Measurements from ENCODE around the gene NELL1.

Gene NELL1

DNA sequence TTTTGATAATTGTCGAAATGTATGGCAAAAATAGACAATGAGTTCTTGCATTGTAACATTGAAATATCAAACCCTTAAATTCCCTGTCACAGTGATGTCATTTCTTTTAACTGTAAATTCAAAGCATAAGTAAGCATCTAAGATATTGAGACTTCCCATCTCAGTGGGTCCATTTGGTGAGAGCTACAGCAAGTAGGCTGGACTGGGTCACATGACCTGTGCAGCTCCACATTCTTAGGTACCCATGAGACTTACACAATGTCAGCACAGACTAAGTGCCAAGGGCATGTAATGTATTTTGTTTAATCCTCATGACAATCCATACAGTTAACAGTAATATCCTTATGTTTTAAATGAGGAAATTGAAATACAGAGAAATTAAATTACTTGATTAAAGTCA is 210.7 kb downstream of the NELL1 start:
- no peak for DNase-seq

DNA sequence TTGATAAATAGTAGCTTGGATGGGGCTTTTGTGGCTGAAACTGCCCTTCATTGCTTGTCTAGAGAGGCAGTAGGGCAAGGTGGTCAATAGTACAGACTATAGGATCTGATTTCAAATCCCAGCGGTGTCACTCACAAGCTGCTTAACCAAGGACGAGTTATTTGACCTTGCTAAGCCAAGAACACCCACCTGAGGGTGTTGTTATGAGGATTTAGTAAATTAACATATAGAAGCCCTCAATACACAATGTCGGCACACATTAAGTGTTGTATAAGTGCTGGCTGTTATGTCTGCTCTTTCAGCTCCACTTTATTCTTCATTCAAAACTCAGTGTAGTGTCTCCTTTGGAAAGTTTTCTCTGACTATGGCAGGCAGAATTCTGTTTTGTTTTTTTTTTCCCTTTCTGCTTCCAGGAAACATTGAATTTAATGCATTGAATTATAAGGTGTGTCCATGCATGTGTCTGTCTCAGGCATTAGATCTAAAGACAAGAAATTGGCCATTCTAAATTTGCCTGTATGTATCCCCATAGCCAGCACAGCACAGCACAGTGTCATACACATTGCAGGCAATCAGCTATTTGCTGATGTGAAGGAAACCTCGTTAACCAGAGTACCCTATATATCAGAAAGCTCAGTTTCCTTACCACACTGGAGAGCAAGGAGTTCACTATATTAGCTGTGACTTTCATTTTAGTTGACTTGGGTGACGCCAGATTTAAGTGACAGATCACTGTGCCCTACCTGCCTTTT is 212.1 kb downstream of the NELL1 start:
- DNase-seq: no peak

DNA sequence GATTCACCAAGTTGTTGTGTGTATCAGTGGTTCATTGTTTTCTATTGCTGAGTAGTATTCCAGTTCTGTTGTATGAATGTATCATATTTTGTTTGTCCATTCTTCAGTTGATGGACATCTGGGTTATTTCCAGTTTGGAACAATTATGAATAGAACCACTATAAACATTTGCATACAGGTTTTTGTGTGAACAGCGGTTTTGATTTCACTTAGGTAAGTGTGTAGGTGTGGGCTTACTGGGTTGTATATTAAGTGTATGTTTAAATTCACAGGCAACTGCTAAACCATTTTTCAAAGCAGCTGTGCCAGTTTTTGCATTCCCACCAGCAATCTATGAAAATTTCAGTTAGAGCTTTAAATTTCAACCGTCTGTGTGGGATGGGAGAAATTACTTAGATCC is 217.8 kb downstream of the NELL1 start:
- DNase-seq: no peak

DNA sequence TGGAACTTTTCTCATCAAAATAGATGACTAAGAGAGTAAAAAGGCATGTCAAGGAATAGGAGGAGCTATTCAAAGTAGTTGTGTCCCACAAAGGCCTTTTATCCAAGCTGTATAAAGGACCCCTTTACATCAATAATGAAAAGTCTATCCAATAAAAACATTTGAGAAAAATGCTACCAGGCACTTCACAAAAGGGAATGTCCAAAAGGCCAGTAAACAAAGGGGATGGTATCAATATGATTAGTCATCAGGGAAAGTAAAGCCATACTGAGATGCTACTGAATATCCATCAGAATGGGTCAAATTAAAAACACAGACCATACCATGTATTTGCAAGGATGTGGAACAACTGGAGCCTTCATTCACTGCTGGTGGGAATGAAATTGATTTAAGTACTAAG is 224.9 kb downstream of the NELL1 start:
- DNase-seq: no peak

DNA sequence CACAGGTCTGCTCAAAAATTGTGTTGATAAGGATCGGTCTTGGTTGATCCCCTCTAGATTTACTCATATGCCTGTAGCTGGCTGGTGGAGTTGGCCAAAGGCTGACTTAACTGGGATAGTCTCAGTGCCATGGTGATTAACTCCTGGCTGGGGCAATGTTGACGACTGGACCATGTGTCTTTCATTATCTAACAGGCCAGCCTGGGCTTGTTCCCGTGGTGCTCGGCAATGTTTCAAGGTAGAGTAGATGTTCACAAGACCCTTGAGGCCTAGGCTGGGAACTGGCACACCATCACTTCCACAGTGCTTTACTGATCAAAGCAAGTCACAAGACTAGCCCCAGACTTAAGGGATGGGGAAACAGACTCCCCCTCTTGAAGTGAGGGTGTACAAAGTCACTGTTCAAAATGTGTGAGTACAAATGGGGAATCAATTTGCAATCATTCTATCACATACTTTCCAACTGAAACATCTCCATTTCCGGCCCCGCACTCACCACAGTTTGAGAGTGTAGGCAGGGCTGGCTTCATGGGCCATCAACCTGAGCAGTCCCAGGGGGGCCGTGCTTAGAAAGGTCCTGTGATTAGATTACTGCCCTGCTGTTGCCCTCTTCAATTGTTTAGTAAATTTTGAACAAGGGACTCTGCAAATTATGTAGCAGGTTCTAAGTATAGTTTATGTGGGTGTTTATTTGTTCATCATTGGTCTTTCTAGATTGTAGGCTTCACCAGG is 240.8 kb downstream of the NELL1 start:
- no peak for DNase-seq

DNA sequence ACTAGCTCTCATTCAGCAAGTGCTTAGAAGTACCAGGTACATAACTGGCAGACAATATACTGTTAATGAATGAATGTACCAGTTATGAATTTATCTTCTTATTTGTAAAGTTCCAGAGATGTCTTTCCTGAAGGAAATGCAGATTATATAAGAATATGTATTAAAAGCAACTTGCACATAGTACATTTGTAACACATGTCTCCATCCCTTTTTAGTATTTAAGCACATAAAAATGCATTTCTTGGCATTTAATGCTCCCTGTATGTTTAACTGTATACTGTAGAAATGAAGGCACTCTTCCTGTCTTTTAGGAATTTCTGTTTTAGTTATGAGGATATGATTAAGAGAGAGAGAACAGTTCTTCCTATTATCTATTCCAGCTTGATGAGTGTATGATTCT is 241.3 kb downstream of the NELL1 start:
- DNase-seq: no peak

DNA sequence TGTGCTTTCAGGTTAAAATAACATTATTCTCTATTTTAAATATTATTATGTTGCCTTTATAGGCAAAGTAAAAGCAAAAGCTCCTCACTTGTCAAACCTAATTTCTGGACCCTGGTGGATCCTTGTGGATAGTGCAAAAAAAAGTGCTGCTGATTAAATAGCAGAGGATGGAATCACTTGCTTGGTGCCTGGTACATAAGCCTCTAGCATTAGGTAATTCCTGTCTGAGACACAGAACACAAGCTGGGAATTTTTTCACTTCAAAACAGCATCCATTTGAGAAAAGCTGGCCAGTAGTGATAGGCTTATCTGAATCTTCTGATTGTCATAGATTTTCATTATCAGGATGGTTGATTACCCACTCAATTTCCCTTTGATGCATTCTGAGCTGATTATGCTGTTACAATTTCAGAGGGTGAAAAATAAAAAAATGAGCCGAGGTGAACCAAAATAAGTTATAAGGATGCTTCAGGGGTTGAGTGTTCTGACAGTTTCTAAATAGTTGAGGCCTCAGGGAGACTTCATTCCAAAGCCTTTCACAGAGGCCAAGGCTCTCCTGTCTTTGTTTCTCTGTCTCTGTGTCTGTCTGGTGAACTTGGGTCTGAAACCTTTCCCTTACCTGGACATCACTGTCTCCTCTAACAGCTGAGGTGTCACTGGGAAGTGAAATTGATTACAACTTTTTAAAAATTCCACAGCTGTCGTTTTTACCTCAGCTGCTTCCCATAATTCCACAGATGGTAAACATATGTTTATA is 242.9 kb downstream of the NELL1 start:
- DNase-seq: no peak

DNA sequence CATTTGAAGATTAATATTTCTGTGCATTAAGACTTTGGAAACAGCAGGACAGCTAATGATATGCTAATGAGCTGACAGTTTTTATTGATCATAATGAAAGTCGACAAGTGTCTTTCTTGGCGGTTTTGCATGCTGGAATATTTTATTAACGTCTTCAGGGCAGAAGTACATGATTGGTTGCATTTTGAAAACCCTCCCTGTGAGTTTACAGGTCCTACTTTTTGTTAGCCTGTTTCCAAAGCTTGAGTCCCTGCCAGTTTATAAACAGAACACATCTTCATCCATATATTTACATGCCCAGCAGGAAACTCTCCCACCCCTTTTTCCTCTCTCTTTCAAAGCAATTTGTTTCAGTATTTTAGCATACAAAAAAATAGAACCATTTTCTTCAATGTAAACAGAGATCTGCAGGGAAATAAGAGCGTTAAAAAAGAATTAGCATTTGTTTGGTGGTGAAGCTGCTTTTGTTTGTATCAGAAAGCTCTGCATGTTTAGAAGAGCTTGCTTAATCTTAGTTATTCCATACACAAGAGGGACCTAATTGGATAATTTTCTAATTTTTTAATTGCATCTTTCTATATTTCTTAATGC is 243.6 kb downstream of the NELL1 start:
- no peak for DNase-seq

DNA sequence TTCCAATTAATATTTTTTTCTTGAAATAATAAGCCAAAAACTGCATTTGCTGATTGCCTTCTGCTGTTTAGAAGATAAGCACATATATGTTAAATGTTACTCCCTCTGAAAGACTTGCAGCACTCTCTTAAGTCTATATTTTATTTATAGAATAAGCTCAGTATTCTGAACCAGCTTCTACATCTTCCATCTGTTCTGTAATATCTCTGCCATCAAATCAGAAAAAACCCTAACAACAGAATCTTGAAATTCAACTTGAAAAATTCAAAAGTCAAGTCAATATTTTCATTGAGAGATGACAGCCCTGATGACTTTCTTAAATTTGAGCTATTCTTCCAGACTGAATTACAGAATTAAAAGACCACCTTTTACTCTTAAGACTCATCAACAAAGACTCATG is 247.9 kb downstream of the NELL1 start:
- DNase-seq: no peak

DNA sequence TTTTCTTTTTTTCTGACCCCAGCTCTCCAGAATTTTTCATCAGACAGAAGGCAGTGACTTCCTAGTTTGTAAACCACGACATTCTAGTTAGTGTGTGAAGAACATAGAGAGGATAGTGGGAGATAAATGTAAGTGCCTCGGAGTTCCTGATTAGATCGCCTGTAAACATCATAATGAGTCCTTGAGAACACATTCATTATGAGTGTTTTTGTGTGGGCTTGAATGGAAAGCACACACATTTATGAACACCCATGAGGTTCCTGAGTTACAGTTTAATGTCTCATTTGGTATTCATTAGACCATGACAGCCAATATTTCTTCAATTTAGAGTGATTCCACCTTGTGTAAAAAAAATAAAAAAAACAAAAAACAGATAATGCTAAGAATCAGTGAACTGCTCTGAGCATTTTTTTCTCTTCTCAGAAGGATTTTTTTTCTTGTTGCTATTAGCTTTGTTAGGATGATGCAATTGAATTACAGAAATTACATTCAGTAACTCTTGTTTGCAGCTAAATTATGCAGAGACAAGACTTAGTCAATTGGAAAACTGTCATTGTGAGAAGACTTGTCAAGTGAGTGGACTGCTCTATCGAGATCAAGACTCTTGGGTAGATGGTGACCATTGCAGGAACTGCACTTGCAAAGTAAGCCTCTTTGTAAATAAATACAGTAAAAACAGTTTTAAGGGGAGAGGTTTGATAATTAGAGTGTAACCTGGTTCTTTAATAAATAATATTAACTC is 257.6 kb downstream of the NELL1 start:
- DNase-seq: no peak

DNA sequence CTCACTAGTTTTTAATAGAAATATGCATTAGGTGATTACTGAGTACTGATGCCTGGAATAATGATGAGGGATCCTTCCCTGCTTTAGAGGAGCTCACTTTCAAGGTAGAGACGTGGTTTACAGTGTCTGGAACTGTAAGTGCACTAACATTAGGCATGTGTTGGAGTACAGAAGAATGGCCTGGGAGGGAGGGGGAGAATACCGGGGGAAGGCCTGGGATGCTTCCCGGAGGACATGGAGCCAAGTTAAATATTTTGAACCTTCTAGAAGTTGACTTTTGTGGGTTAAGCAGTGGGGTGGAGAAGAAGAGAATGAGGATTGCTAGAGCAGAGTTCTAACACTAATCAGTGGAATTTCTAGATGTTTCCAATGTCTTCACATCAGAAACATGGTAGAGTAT is 261.6 kb downstream of the NELL1 start:
- no peak for DNase-seq

DNA sequence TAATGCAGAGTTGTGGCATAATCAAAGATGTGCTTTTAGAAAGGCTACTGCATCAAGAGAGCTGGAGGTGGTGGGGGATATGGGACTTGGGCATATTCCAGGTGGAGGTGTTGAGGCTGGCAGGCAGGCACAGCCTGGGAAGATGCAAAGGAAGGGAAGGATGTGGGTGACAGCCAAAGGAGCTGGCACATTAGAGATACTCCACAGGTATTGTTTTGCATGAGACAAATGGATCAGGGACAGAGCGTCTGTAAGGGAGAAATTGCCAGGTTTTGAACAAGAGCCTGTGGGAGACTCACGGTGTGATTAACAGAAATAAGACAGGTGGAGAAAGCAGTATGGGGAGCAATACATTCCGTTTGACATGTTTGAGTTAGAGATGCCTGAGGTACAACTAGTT is 263.7 kb downstream of the NELL1 start:
- DNase-seq: no peak

DNA sequence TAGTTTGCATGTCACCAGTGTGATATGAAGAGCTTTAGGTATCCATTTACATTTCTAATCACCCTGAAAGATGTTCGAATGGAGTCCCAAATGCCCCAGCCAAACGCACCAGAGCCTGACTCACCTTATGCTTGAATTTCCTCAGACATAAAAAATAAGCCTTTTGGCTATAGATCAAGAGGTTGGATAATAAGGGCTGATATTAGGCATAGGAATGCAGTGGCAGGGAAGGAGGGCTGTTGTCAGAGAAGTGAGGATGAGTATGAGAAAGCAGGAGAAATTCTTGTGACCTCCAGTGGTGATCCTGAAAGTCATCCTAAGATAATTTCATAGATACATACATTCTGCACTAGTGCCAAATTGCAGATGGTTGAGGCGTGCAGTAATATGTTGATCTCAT is 264.6 kb downstream of the NELL1 start:
- no peak for DNase-seq

DNA sequence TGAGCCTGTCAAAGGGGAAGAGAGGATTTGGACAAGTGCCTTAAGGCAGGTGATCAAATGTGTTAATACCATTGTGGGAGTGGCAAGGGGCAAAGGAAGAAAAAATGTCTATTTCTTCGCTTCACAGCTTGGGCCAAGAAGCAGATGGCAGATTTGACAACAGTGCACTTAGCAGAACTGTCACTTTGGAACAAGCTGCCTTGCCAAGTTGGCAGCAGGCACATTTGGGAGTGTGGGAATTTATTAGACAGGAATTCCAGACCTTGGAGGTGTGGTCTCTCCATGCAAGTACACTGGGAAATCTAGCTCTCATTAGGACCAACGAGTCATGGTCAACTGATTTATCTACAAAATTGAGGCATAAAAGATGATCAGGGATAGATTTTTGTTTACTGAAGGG is 265.1 kb downstream of the NELL1 start:
- DNase-seq: no peak

DNA sequence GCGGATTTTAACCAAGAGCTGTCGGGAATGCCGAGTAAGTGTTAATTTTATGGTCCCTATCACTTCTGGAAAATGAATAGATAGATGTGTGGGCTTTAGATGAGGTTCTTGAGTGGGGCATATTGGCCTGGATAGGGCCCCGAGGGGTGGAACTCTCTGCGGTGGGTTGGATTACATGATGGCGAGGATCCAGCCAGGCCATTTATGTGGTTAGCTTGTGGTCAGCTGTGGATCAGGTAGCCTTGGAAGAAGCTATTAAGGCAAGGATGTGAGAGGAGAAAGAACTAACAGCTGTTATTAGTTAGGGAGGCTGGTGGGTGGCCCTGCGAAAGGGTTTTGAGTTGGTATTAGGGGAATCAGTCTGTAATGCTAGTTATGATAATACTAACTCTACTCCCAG is 268.4 kb downstream of the NELL1 start:
- no peak for DNase-seq

DNA sequence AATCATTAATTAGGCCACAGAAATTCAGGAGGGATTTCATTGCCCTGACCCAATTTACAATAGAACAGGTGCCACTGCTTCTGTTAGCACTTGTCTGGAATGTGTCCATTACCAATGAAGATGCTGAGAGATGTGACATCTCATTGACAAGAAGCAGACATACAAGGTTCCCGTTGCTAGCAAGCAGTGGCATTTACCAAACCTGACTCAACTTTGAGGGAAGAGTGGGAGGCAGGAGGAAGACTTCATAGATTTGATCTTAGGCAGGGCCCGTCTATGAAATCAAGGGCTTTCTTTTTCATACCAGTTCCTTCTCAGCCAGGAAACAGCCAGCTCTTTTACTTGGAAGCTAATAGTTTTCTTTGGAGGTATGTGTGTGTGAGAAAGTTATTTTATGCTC is 280.2 kb downstream of the NELL1 start:
- DNase-seq: no peak

DNA sequence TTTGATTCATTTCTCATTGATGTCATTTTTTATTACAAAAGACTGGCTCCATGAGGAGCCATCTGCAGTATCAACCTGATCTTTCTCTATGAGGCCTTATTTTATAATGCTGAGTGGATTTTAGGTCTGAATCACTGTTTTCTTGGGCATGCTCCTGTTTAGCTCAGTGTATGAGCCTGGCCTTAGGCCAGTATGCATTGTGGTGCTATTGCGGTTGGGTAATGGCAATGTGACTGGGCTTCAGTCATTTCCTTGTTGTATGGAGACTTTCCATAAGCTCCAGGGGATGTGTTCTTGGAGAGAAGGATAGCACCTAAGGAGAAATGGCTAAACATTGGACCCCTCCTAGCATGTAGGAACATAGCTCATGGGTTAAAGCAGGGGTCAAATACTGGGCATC is 293.2 kb downstream of the NELL1 start:
- no peak for DNase-seq

DNA sequence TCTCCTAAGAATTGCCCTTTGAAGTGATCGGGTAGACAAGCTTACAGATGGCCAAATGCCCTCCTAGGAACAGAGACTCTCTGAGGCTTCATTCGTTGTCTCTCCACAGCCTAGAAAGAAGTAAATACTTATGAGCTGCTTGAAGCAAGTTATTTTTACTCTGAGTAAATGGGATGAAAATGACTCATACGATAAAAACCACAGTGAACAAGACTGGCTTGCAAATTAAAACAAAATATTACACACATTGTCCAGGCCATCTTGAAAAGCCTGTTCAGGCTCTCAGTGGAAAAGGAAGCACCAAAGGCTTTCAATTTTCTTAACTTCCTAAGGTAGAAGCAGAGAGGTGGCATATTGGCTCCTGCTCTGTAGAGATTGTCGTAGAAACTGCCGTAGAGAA is 294.2 kb downstream of the NELL1 start:
- DNase-seq: no peak

DNA sequence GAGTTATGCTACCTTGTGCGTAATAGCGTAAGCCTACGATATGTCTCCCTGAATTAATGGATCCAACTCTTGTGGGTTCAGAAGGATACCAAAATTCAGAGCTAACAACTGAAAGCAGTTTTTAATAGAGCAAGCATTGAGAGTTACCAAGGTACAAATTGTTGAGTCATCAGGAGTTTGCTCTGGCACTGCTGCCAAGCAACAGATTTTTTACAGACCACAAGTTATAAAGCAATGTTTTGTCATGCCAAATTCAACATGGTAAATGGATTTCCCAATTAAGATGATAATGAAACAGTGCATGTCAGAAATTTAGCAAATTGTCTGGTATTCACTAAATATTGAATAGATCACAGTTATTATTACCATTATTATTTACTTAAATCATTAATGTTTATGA is 295.6 kb downstream of the NELL1 start:
- DNase-seq: no peak

DNA sequence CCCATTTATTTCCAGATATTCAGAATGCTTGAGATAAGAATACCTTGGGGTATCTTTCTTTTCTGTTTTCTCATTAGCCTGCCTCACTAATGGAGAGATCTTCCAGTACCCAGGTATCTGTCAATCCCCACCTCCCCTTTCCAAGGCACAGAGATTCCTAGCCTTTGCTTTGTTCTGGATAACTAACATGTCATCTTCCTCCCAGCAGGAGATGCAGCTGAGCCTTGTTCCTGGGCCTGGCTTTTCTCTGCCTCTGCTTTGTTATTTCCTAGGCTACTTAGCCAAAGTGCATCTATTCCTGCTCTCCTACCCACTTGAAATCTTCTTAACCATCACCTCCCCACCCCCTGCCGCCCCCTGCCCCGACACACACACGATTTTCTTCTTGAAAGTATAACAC is 297.1 kb downstream of the NELL1 start:
- DNase-seq: no peak

DNA sequence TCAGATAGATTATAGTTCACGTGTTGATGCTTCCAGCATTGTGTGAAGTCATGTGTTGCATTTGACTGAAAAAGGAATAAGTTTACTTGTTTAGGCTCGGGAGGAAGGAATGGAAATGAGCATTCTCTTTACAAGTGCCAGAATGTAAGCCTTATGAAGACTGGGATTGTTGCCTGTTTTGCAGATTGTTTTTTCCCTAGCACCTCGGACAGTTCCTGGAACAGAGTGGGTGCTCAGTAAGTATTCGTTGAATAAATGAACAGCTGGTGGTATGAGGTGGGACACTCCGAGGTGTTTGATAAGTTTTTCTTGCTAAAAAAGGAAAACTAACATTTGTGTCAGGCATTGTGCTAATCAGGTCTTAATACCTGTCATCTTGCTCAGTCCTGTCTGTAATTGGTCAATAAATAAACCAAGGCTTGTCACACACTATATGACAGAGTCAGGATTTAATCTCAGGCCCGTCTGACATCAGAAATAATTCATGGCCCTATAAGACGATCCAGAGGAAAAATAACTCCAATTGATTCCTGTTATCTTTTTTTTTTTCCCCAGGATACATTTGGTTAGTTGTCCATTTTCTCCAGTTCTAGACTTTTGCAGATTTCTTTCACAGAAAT is 304.7 kb downstream of the NELL1 start:
- no peak for DNase-seq

DNA sequence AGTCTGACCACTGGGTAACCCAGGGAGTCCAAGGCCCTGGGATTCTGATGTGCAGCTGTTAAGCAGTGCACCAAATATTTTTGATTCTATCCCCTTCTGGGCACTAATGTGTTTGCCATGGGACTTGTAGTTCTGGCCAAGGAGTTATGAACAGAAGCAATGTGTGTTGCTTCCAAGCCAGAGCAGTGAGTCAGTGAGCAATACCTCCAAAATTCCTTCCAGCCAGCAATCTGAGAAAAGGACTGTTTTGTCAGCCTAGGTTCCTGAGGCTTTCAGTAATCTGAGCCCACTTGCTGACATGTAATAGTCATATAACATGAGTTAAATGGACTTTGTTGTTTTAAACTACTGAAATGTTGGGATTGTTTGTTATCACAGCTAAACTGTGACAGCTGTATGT is 311.4 kb downstream of the NELL1 start:
- DNase-seq: no peak

All from activated CD4-positive, alpha-beta T cell treated with anti-CD3 and anti-CD28 coated beads, Interleukin-2, amount 50 U/mL, for 48 hours (primary cell).